Lower leg skin (tissue), 4 donors: Measurements from ENCODE around the gene OR9Q2. TPM values are rescaled to one million over a fixed set of nuclear protein-coding genes. Genes with fewer than 3 reads are reported as not detected.
"Not testable (repeated sequence)": the region's sequence is repeated elsewhere in the genome, so short reads cannot be mapped to it uniquely, and the experiment has no call there.

Source experiments
- DNase-seq, 2 donors: peaks; one replicate each; pipeline ENCODE4 v3.0.0-alpha.2; 2019; ENCODE audit warnings: low spot score in 2 of 2
- H3K4me3 ChIP-seq: fragments of 200-600 bp; sonication (generic); 2 replicates; pipeline ENCODE4 v1.5.1; 2017; ENCODE audit warnings: mild to moderate bottlenecking, low read depth; ENCODE audit not compliant: poor library complexity, severe bottlenecking
- POLR2A ChIP-seq, 2 donors: fragments of 450-650 bp; IDR thresholded peaks; one replicate each; pipeline ENCODE4 v1.6.1; 2016 to 2017; ENCODE audit warnings: antibody characterized with exemption in 2 of 2, mild to moderate bottlenecking in 1 of 2, moderate library complexity in 1 of 2
- WGBS, 2 donors: methylation state at CpG; one replicate each; pipeline ENCODE4 v1.1.5; 2018; 5-methylcytosine and 5-hydroxymethylcytosine counted together
- intact Hi-C: fragments of 100-400 bp; cut with DNase I; formaldehyde crosslinking; loops from one replicate; pipeline ENCODE4 v1.15.0; 2023; ENCODE audit warnings: low total_unique reads
- total RNA-seq, 4 donors: library from RNA; depleted of rRNA; stranded (reverse); fragments of >200 nt; gene quantifications; one replicate each; pipeline ENCODE4 v1.1.0, GENCODE V29; 2016
- TF ChIP-seq, protein P1 (sequence below), 3 donors: fragments of 450-650 bp; IDR thresholded peaks; one replicate each; pipeline ENCODE4 v1.5.1; 2016; ENCODE audit warnings: antibody characterized with exemption in 3 of 3, mild to moderate bottlenecking in 3 of 3, moderate library complexity in 2 of 3

Gene OR9Q2
- total RNA-seq, 4 donors from 2014 or later = 0.65 TPM; not detected in 3

DNA sequence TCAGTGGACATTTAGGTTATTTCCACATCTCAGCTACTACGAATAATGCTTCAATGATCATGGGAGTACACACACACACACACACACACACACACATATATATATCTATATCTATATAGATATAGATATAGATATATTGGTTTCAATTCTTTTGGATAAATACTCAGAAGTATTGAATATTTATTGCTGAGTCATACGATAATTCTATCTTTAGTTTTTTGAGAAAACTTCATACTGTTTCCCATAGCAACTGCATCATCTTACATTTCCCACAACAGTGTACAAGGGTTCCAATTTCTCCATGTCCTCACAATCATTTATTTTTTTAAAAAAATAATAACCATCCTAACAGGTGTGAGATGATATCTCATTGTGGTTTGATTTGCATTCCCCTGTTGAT is 7.1 kb downstream of the OR9Q2 start:
- TF ChIP-seq POLR2A (IDR thresholded peaks at IDR 0.05) = no peak
- TF ChIP-seq, protein P1, sequence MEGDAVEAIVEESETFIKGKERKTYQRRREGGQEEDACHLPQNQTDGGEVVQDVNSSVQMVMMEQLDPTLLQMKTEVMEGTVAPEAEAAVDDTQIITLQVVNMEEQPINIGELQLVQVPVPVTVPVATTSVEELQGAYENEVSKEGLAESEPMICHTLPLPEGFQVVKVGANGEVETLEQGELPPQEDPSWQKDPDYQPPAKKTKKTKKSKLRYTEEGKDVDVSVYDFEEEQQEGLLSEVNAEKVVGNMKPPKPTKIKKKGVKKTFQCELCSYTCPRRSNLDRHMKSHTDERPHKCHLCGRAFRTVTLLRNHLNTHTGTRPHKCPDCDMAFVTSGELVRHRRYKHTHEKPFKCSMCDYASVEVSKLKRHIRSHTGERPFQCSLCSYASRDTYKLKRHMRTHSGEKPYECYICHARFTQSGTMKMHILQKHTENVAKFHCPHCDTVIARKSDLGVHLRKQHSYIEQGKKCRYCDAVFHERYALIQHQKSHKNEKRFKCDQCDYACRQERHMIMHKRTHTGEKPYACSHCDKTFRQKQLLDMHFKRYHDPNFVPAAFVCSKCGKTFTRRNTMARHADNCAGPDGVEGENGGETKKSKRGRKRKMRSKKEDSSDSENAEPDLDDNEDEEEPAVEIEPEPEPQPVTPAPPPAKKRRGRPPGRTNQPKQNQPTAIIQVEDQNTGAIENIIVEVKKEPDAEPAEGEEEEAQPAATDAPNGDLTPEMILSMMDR (IDR thresholded peaks at IDR 0.05) = no peak
- DNase-seq = no peak
- intact Hi-C loops = no loop called here
- WGBS, 2 donors = 81 to 96% methylated on average over 2 of the region's 2 CpGs
- no peak overlapping the region for H3K4me3 ChIP-seq

DNA sequence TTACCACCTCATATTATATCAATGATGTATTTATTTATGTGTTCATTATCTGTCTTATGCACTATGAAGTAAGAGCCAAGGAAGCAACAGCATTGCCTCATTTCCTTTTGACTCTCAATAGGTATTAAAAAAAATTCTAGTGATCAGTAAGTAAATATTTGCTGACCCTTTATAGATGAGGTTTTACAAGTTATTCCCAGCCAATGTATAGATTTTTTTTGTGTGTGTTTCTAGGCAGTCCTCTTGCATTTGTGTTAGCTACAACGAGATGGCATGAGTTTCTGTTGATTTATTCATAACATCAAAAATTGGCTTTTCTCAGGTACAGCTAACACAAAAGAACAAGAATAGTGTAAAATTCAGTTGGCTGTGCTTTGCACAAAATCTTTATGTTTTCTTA is 10.4 kb downstream of the OR9Q2 start:
- TF ChIP-seq, protein P1 (IDR thresholded peaks at IDR 0.05) = no peak
- TF ChIP-seq POLR2A (IDR thresholded peaks at IDR 0.05) = no peak
- DNase-seq = no peak
- intact Hi-C loops = no loop called here
- 46 to 70% methylated on average over 1 of the region's 1 CpG for WGBS, 2 donors
- H3K4me3 ChIP-seq = no peak overlapping the region

DNA sequence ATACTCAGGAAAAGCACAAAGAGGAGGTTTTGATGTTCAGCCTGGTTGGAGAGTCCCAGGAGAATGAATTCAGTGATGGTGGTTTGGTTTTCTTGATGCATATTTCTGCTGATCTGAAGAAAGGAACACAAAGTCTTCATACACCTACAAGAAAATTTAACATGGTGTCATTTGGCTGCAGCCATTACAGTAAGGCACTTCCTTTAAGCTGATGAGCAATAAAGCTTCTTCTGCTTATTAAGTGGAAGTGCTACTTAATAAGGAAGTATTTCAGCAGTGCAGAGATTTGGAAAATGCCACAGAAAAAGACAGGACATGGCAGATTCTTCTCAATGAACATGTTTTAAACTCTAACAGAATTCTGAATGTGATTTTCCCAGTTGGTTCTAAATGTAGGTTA is 15.2 kb downstream of the OR9Q2 start, which contains the start of gene OR1S2:
TSS of gene OR1S2 (minus strand) at position 101 of the 400 bp plus-strand sequence. CDS start at position 101, 0 bp downstream.
- intact Hi-C loops = no loop called here
- no peak for TF ChIP-seq POLR2A (IDR thresholded peaks at IDR 0.05)
- TF ChIP-seq, protein P1 (IDR thresholded peaks at IDR 0.05) = no peak
- no peak within 1 kb of the TSS for H3K4me3 ChIP-seq
- DNase-seq = no peak

DNA sequence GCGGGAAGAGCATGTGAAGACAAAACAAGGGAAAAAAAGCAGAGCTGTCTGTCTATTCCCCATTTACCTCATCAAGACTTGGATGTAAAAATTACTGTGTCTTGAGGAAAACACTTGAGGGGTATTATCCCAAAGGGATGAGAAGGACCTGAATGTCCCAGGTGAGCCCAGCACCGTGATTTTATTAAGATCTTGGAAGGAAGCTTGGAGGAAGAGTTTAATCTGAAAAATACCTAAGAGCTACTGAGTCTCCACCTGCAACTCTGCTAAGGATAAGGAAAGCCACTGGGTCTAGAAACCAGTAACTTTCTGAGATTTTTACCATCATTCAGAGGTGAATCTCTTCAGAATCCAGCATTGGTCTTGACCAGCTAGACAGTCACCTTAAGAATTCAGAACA is 23.6 kb downstream of the OR9Q2 start, which contains the start of gene OR1S1:
TSS of gene OR1S1 (plus strand) at position 301 of the 400 bp plus-strand sequence.
- intact Hi-C loops, DNase-seq, H3K4me3 ChIP-seq: not testable (repeated sequence)
- 61 to 71% methylated on average over 2 of the region's 2 CpGs for WGBS, 2 donors

- no peak overlapping the region for H3K4me3 ChIP-seq
- no peak for DNase-seq
- intact Hi-C loops = no loop called here
- TF ChIP-seq, protein P1 (IDR thresholded peaks at IDR 0.05) = no peak
- TF ChIP-seq POLR2A (IDR thresholded peaks at IDR 0.05) = no peak
These were observed 27.6 kb downstream of the OR9Q2 start for GRCh38 chr11:58216476-58216875.

- no peak for DNase-seq
- intact Hi-C loops = no loop called here
- TF ChIP-seq, protein P1 (IDR thresholded peaks at IDR 0.05) = no peak
- TF ChIP-seq POLR2A (IDR thresholded peaks at IDR 0.05) = no peak
- 45 to 48% methylated on average over 7 of the region's 7 CpGs for WGBS, 2 donors
- no peak overlapping the region for H3K4me3 ChIP-seq
These were observed 33.9 kb downstream of the OR9Q2 start for GRCh38 chr11:58222721-58223120.
